GM06990 (cell line): Measurements from ENCODE around the gene MESD.

ENCODE experiments used
- DNase-seq: peaks from one replicate; pipeline ENCODE4 v3.0.0-alpha.2; 2011; ENCODE audit not compliant: insufficient read length; ENCODE audit errors: extremely low read depth
- H3K27me3 ChIP-seq: replicated peaks from 2 replicates; pipeline ENCODE4 v1.6.0; 2011; ENCODE audit warnings: low read length; ENCODE audit not compliant: control insufficient read depth, insufficient read depth
- H3K36me3 ChIP-seq: 2 replicates; pipeline ENCODE4 v1.5.1; 2011; ENCODE audit warnings: low read length; ENCODE audit not compliant: control insufficient read depth, insufficient read depth
- H3K4me3 ChIP-seq: replicated peaks from 2 replicates; pipeline ENCODE4 v1.5.1; 2011; ENCODE audit warnings: low read depth, mild to moderate bottlenecking, control low read depth, low read length
- TF ChIP-seq, protein P1 (sequence below): IDR thresholded peaks from 2 replicates; pipeline ENCODE4 v1.5.1; 2011; ENCODE audit warnings: low read length, control low read depth, mild to moderate bottlenecking, inconsistent platforms; ENCODE audit not compliant: insufficient read depth, poor library complexity, severe bottlenecking

MESD gene

DNA sequence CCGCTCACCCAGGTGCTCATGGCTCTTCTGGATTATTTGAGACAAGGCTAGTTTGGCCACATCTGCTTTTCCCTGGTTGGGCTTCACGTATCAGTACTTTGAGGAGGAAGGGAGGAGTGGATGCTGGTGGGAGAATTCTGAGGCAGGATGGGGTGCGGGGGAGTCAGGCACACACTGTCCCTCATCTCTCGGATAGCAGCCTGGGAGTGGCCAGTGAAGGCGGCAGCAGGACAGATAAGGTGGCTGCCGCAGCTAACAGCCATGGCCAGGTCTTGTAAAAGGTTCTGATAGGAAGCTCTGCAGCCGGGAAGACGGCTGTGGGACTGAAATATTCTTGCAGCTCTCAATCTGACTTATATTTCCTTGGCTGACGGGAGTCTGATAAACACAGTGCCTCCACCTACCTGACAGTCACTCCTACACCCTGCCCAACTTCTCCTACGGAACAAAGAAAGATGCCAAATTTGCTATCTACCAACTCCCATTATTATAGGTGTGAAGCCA lies 87.3 kb downstream of the MESD start:
- TF ChIP-seq, protein P1, sequence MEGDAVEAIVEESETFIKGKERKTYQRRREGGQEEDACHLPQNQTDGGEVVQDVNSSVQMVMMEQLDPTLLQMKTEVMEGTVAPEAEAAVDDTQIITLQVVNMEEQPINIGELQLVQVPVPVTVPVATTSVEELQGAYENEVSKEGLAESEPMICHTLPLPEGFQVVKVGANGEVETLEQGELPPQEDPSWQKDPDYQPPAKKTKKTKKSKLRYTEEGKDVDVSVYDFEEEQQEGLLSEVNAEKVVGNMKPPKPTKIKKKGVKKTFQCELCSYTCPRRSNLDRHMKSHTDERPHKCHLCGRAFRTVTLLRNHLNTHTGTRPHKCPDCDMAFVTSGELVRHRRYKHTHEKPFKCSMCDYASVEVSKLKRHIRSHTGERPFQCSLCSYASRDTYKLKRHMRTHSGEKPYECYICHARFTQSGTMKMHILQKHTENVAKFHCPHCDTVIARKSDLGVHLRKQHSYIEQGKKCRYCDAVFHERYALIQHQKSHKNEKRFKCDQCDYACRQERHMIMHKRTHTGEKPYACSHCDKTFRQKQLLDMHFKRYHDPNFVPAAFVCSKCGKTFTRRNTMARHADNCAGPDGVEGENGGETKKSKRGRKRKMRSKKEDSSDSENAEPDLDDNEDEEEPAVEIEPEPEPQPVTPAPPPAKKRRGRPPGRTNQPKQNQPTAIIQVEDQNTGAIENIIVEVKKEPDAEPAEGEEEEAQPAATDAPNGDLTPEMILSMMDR: no peak
- Histone ChIP-seq H3K36me3 (no peaks in the 10 kb centered on the region), H3K4me3 (no peak overlapping the region), H3K27me3 (no peaks in the 10 kb centered on the region; the same call in 1 of the 2 replicates)
- no peak for DNase-seq

GRCh38 chr15:80898040-80898439 lies 91.6 kb downstream of the MESD start:
- TF ChIP-seq, protein P1: no peak
- H3K36me3 ChIP-seq: no peaks in the 10 kb centered on the region
- no peak overlapping the region for H3K4me3 ChIP-seq
- DNase-seq: no peak
- no peaks in the 10 kb centered on the region; the same call in 1 of the 2 replicates for H3K27me3 ChIP-seq
